Measurements from ENCODE around the gene CCDC63.

DNA sequence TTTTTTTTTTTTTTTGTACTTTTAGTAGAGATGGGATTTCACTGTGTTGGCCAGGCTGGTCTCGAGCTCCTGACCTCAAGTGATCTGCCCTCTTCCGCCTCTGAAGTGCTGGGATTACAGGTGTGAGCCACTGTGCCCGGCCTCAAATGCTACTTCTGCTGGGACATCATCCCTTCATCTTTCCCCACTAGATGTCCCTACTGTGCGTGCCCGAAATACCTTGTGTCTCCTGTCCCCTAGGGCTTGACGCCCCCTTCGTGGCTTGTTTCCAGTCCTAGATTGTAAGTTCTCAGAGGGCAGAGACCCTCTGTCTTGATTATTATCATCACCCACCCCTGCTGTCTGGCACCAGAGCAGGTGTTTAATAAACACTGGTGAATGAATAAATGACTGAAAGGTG lies 14.9 kb downstream of the CCDC63 start:
- TF ChIP-seq, protein P1, sequence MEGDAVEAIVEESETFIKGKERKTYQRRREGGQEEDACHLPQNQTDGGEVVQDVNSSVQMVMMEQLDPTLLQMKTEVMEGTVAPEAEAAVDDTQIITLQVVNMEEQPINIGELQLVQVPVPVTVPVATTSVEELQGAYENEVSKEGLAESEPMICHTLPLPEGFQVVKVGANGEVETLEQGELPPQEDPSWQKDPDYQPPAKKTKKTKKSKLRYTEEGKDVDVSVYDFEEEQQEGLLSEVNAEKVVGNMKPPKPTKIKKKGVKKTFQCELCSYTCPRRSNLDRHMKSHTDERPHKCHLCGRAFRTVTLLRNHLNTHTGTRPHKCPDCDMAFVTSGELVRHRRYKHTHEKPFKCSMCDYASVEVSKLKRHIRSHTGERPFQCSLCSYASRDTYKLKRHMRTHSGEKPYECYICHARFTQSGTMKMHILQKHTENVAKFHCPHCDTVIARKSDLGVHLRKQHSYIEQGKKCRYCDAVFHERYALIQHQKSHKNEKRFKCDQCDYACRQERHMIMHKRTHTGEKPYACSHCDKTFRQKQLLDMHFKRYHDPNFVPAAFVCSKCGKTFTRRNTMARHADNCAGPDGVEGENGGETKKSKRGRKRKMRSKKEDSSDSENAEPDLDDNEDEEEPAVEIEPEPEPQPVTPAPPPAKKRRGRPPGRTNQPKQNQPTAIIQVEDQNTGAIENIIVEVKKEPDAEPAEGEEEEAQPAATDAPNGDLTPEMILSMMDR (IDR thresholded peaks at IDR 0.05; ENCODE audit: extremely low read depth in 1 of 2, insufficient read depth in 1 of 2, low read depth in 1 of 2, low read length in 2 of 2) = no peak
- no peak for TF ChIP-seq POLR2A (IDR thresholded peaks at IDR 0.05; ENCODE audit: low read depth, low read length)
- no peak for TF ChIP-seq POLR2AphosphoS5 (IDR thresholded peaks at IDR 0.05; ENCODE audit: insufficient read depth, low read depth, low read length)
- TF ChIP-seq, protein P2, sequence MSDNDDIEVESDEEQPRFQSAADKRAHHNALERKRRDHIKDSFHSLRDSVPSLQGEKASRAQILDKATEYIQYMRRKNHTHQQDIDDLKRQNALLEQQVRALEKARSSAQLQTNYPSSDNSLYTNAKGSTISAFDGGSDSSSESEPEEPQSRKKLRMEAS (IDR thresholded peaks at IDR 0.05; ENCODE audit: insufficient read depth, insufficient read length) = no peak

Data from endothelial cell of umbilical vein (primary cell).